K562 (cell line): ENCODE data around the gene LCA5. TPM values are rescaled to one million over a fixed set of nuclear protein-coding genes. Genes with fewer than 3 reads are reported as not detected.
A peak's percentile ranks its signal among the peaks of the same experiment; 100 is the strongest.

Experiments
- ATAC-seq: fragments of 200-7000 bp; cut with Tn5 transposase; 3 replicates; pipeline ENCODE4 v1.9.1; 2020; ENCODE audit warnings: moderate library complexity
- BruUV-seq: library from RNA; stranded (reverse); fragments of 400-500 nt; replicated peaks from 2 replicates; lab custom pipeline; 2021; lab: Mats Ljungman, UMichigan
- CTCF ChIA-PET: fragments of 300-600 bp; formaldehyde crosslinking; extraction: SDS; loops from one replicate; lab custom pipeline; 2021; ENCODE audit warnings: low intra/inter-chr PET ratio; lab: Yijun Ruan, JAX
- POLR2A ChIA-PET: fragments of 300-600, 350-650 bp; sonication (Branson Sonifier 250); formaldehyde crosslinking; extraction: SDS; loops from one replicate; lab custom pipeline; 2021; ENCODE audit warnings: antibody characterized with exemption, inconsistent platforms; lab: Yijun Ruan, JAX
- DNase-seq, 4 experiments: peaks; one replicate each; pipeline versions ENCODE4 v3.0.0 to v3.0.0-alpha.2; 2011 to 2018; ENCODE audit warnings: low spot score in 3 of 4, mixed read lengths in 3 of 4; ENCODE audit errors: extremely low read depth in 1 of 4
- FAIRE-seq: peaks from 2 replicates; lab custom pipeline; 2011; peaks lifted over from hg19 to GRCh38; lab: Jason Lieb, UNC
- H2AFZ ChIP-seq: 2 replicates; pipeline ENCODE4 v1.6.0; 2011; ENCODE audit warnings: low read depth, low read length, control low read depth, inconsistent platforms
- H3K27ac ChIP-seq: fragments of 200-600 bp; 3 replicates; pipeline ENCODE4 v1.8.0; 2011; ENCODE audit warnings: low read depth, mild to moderate bottlenecking, control low read depth, inconsistent platforms, low read length, moderate library complexity, mixed read lengths; ENCODE audit errors: extremely low read depth
- H3K27me3 ChIP-seq, 2 experiments: fragments of 300-600 bp in 1 of 2; 2 replicates in 1 of 2; 3 replicates in 1 of 2; pipeline versions ENCODE4 v1.6.0 to v1.8.0; 2011; ENCODE audit warnings: inconsistent platforms in 2 of 2, low read length in 2 of 2, mild to moderate bottlenecking in 1 of 2, mixed read lengths in 1 of 2, moderate library complexity in 1 of 2; ENCODE audit not compliant: control insufficient read depth in 2 of 2, insufficient read depth in 2 of 2
- H3K36me3 ChIP-seq: fragments of 300-600 bp; 3 replicates; pipeline ENCODE4 v1.8.0; 2011; ENCODE audit warnings: mild to moderate bottlenecking, low read length, inconsistent platforms; ENCODE audit not compliant: control insufficient read depth, insufficient read depth
- H3K4me1 ChIP-seq, 2 experiments: fragments of 200-600 bp in 1 of 2; replicated peaks in 1 of 2; 2 replicates in 1 of 2; 3 replicates in 1 of 2; pipeline versions ENCODE4 v1.5.1 to v1.8.0; 2011; ENCODE audit warnings: inconsistent platforms in 2 of 2, low read length in 2 of 2, mild to moderate bottlenecking in 1 of 2, mixed read lengths in 1 of 2, moderate library complexity in 1 of 2; ENCODE audit not compliant: control insufficient read depth in 2 of 2, insufficient read depth in 2 of 2
- H3K4me2 ChIP-seq: 2 replicates; pipeline ENCODE4 v1.6.1; 2011; ENCODE audit warnings: low read length, control low read depth, inconsistent platforms, mixed read lengths; ENCODE audit not compliant: insufficient read depth
- H3K4me3 ChIP-seq: fragments of 200-600 bp; sonication (generic), shearing (Covaris generic); 2 replicates; pipeline ENCODE4 v1.5.1; 2016; ENCODE audit warnings: control low read depth, inconsistent platforms
- H3K79me2 ChIP-seq: fragments of 200-600 bp; 3 replicates; pipeline ENCODE4 v1.8.0; 2011; ENCODE audit warnings: low read length, inconsistent platforms; ENCODE audit not compliant: control insufficient read depth, insufficient read depth
- H3K9ac ChIP-seq, 2 experiments: 2 replicates each; pipeline versions ENCODE4 v1.6.0 to v1.6.1; 2011; ENCODE audit warnings: low read depth in 2 of 2, low read length in 2 of 2, control low read depth in 1 of 2, inconsistent platforms in 1 of 2, mild to moderate bottlenecking in 1 of 2, mixed read lengths in 1 of 2; ENCODE audit not compliant: insufficient read depth in 1 of 2
- H3K9me1 ChIP-seq: one replicate; pipeline ENCODE4 v1.6.0; 2011; ENCODE audit warnings: inconsistent platforms, mild to moderate bottlenecking, low read length, moderate library complexity; ENCODE audit not compliant: control insufficient read depth, insufficient read depth
- H3K9me3 ChIP-seq: replicated peaks from 2 replicates; pipeline ENCODE4 v1.5.1; 2011; ENCODE audit warnings: low read depth, low read length, inconsistent platforms; ENCODE audit not compliant: control insufficient read depth, insufficient read depth
- H4K20me1 ChIP-seq: replicated peaks from 2 replicates; pipeline ENCODE4 v1.6.1; 2011; ENCODE audit warnings: low read length, inconsistent platforms, mixed read lengths; ENCODE audit not compliant: control insufficient read depth, insufficient read depth
- CHD1 ChIP-seq: fragments of 200-600 bp; sonication (generic); IDR thresholded peaks from one replicate; pipeline ENCODE4 v1.6.1; 2012; ENCODE audit warnings: mild to moderate bottlenecking, moderate library complexity, low read length, inconsistent platforms
- GABPA ChIP-seq: fragments of 200-800 bp; sonication (Bioruptor generic); conservative IDR thresholded peaks from 2 replicates; pipeline ENCODE4 v1.6.1; 2016; ENCODE audit warnings: low read depth, missing genetic modification characterization, missing compliant biosample characterization
- MTF1 ChIP-seq: fragments of 250-450 bp; sonication (Bioruptor Pico); IDR thresholded peaks from 2 replicates; pipeline ENCODE4 v1.9.0; 2021; ENCODE audit warnings: moderate library complexity, mild to moderate bottlenecking, inconsistent platforms, borderline replicate concordance
- NFIX ChIP-seq: fragments of 250-450 bp; sonication (Bioruptor Pico); IDR thresholded peaks from 2 replicates; pipeline ENCODE4 v1.4.0; 2020; ENCODE audit warnings: low read depth, mild to moderate bottlenecking, moderate library complexity
- NUFIP1 ChIP-seq: fragments of 450-650 bp; IDR thresholded peaks from 2 replicates; pipeline ENCODE4 v1.6.1; 2018; ENCODE audit not compliant: partially characterized antibody
- SMAD3 ChIP-seq: fragments of 450-650 bp; formaldehyde crosslinking; conservative IDR thresholded peaks from 2 replicates; pipeline ENCODE4 v1.4.0; 2020; ENCODE audit warnings: mild to moderate bottlenecking
- SREBF1 ChIP-seq: fragments of 150-350 bp; IDR thresholded peaks from 2 replicates; pipeline ENCODE4 v1.6.1; 2014; ENCODE audit warnings: antibody characterized with exemption, low read depth, low read length, borderline replicate concordance
- ZNF316 ChIP-seq: fragments of 450-650 bp; IDR thresholded peaks from 2 replicates; pipeline ENCODE4 v1.6.1; 2016
- ZNF699 ChIP-seq: fragments of 250-450 bp; sonication (Bioruptor Pico); IDR thresholded peaks from 2 replicates; pipeline ENCODE4 v1.8.0; 2021; ENCODE audit warnings: mild to moderate bottlenecking, moderate library complexity; ENCODE audit not compliant: insufficient replicate concordance
- WGBS: fragments of 100-300 bp; shearing (Covaris generic); methylation state at CpG from one replicate; pipeline ENCODE4 v1.1.6; 2016; ENCODE audit warnings: low coverage, mixed read lengths; ENCODE audit not compliant: insufficient coverage; ENCODE audit errors: missing lambda C conversion rate; 5-methylcytosine and 5-hydroxymethylcytosine counted together
- in situ Hi-C: fragments of 300-500 bp; cut with MboI; formaldehyde crosslinking; loops from 4 replicates; pipeline ENCODE4 v1.15.0; 2018; ENCODE audit warnings: inconsistent platforms, mixed read lengths
- intact Hi-C: fragments of 100-400 bp; cut with micrococcal nuclease; formaldehyde crosslinking; loops from 2 replicates; pipeline ENCODE4 v1.14.2; 2022
- polyA plus RNA-seq, 8 experiments: library from polyadenylated mRNA; depleted of rRNA in 4 of 8; stranded (reverse) in 5 of 8; unstranded in 3 of 8; fragments of >200 nt; fragmentation: Nextera tagmentation in 2 of 8; fragmentation: Illumina TruSeq in 1 of 8; extraction: Ambion mirVana in 2 of 8; extraction: Trizol in 1 of 8; gene quantifications; 2 replicates each; pipeline versions ENCODE4 v1.2.1 to v1.2.3, GENCODE V29; 2011 to 2014; ENCODE audit warnings: inconsistent platforms in 1 of 8, missing spikeins in 1 of 8
- total RNA-seq, 7 experiments: library from RNA; depleted of rRNA in 6 of 7; stranded (reverse); fragments of >200 nt in 6 of 7; fragmentation: Illumina TruSeq in 2 of 7; extraction: Trizol in 2 of 7; gene quantifications; 2 replicates each; pipeline versions ENCODE4 v1.2.1 to v1.2.3, GENCODE V29; 2011 to 2021; ENCODE audit warnings: low replicate concordance in 1 of 7
- TF ChIP-seq, protein P1 (sequence below): fragments of 250-450 bp; sonication (Bioruptor Pico); IDR thresholded peaks from 2 replicates; pipeline ENCODE4 v1.8.0; 2022; ENCODE audit warnings: inconsistent platforms, mild to moderate bottlenecking, moderate library complexity, borderline replicate concordance
- TF ChIP-seq, protein P2 (sequence below): fragments of 250-450 bp; sonication (Bioruptor Pico); IDR thresholded peaks from 2 replicates; pipeline ENCODE4 v1.6.1; 2021; ENCODE audit warnings: mild to moderate bottlenecking
- TF ChIP-seq, protein P3 (sequence below), 2 experiments: fragments of 450-650 bp; IDR thresholded peaks; 2 replicates each; pipeline ENCODE4 v1.6.1; 2016

LCA5 gene
- total and polyA plus RNA-seq, 9 of the 15 experiments (the other 6 are each of a cell fraction or from before 2014, with no cell fraction given) = 1.0 to 3.4 (median 1.8) TPM

DNA sequence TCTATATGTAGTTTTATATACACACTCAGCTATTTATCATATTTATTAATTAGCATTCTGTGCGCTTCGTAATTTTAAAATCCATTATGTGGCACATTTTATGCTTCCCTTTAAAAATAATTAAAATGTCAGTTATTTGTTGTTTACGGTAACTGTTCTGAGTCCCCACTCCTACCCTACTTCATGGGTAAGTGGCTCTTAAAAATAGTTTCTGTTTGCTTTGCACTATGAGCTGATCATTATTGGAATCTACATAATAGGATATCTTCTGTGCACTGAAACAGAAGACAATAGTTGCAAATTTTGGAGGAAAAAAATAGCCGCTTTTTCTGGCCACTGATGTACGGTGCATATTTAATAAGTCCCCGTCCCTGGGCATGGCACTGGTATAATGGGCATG lies 25.2 kb downstream of the LCA5 start:
- no peak for ATAC-seq

More for the DNA sequence above, 25.2 kb downstream of the LCA5 start:
- in situ Hi-C loops (no loop called here), intact Hi-C loops (no loop called here)
- BruUV-seq = no TSS peak
- Histone ChIP-seq H3K36me3 (no peaks in the 10 kb centered on the region), H3K9ac (no peak overlapping the region), H3K79me2 (no peaks in the 10 kb centered on the region), H3K27me3 (no peaks in the 10 kb centered on the region), H3K27ac (no peak overlapping the region), H2AFZ (no peak overlapping the region), H3K9me1 (no peaks in the 10 kb centered on the region), H3K4me1 (no peaks in the 10 kb centered on the region), H3K4me3 (no peak overlapping the region), H3K4me2 (no peak overlapping the region), H3K9me3 (no peaks in the 10 kb centered on the region), H4K20me1 (no peaks in the 10 kb centered on the region)
- DNase-seq (no peak), FAIRE-seq (no peak)
- TF ChIP-seq GABPA (tag) (no peak), CHD1 (no peak), NUFIP1 (no peak), SMAD3 (CRISPR knock-in tag) (no peak), ZNF699 (no peak), MTF1 (0 out of 2 replicates have a peak, but pooled peaks have one; percentile 12), SREBF1 (no peak), NFIX (CRISPR knock-in tag) (peak; percentile 20; the same call in 1 of the 2 replicates), ZNF316 (peak; percentile 41; the same call in 1 of the 2 replicates)
- TF ChIP-seq, protein P1, sequence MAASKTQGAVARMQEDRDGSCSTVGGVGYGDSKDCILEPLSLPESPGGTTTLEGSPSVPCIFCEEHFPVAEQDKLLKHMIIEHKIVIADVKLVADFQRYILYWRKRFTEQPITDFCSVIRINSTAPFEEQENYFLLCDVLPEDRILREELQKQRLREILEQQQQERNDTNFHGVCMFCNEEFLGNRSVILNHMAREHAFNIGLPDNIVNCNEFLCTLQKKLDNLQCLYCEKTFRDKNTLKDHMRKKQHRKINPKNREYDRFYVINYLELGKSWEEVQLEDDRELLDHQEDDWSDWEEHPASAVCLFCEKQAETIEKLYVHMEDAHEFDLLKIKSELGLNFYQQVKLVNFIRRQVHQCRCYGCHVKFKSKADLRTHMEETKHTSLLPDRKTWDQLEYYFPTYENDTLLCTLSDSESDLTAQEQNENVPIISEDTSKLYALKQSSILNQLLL (CRISPR knock-in tag) = peak; percentile 78; the same call in 1 of the 2 replicates
- TF ChIP-seq, protein P2, sequence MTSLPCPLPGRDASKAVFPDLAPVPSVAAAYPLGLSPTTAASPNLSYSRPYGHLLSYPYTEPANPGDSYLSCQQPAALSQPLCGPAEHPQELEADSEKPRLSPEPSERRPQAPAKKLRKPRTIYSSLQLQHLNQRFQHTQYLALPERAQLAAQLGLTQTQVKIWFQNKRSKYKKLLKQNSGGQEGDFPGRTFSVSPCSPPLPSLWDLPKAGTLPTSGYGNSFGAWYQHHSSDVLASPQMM (CRISPR knock-in tag) = no peak
- TF ChIP-seq, protein P3, sequence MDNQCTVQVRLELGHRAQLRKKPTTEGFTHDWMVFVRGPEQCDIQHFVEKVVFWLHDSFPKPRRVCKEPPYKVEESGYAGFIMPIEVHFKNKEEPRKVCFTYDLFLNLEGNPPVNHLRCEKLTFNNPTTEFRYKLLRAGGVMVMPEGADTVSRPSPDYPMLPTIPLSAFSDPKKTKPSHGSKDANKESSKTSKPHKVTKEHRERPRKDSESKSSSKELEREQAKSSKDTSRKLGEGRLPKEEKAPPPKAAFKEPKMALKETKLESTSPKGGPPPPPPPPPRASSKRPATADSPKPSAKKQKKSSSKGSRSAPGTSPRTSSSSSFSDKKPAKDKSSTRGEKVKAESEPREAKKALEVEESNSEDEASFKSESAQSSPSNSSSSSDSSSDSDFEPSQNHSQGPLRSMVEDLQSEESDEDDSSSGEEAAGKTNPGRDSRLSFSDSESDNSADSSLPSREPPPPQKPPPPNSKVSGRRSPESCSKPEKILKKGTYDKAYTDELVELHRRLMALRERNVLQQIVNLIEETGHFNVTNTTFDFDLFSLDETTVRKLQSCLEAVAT (IDR thresholded peaks at IDR 0.05) = no peak
- ChIA-PET POLR2A (interaction anchor here (0.9 kb wide), 1 partner anchor 10 kb away, joined by 3 read pairs; no protein-coding TSS in a partner anchor), CTCF (no interaction called here)
- 90% methylated on average over 6 of the region's 6 CpGs for WGBS
